ENCODE results near the gene FRMD4B.
"Not testable (repeated sequence)": the region's sequence is repeated elsewhere in the genome, so short reads cannot be mapped to it uniquely, and the experiment has no call there.

Gene FRMD4B

GRCh38 chr3:69239063-69239462 lies 146.8 kb downstream of the FRMD4B start:
- no peak for DNase-seq

DNA sequence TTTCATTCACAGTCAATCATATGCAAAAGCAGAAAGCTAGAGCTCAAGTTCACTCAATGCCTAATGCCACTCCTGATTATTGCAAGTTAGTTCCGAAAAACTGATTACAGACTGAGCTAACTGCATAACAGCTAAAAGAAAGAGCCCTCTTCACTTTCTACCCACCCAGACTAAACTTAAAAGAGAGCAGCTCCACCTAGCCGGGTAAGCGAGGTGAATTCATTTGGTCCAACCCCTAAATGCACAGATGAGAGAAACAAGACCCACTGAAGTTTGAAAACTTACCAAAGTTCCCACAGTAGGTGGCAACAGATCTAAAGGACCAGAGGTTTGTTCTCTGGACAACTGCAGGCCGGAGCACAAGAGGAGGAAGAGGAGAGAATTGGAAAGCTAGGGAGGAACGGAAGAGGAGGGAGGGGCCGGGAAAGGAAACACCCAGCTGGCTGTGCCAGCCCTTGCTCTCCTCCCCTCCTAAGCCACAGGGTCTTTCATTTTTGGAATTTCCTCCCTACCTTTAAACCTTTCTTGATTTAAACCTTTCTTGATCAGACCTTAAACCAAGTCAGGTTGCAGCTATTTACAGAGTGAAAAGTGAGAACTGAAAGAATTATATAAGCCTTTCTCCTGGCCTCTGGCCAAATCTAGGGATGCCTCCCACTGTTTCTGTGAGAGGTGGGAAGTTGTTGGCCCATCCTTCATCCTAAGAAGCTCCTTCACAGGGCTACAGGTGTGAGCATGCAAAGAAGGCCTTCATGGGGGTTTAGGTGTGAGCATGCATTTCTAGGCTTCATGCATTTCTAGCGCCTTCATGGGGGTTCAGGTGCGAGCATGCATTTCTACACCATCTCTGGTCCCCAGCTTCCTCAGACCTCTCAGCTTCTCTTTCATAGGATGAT lies 148.8 kb downstream of the FRMD4B start:
- no peak for DNase-seq

- no peak for DNase-seq
Observed at GRCh38 chr3:69235882-69236281, 150.0 kb downstream of the FRMD4B start.

- DNase-seq, result not testable (repeated sequence)
Observed at GRCh38 chr3:69235227-69235626, 150.7 kb downstream of the FRMD4B start.

- no peak for DNase-seq
Observed at GRCh38 chr3:69232482-69232881, 153.4 kb downstream of the FRMD4B start.

DNA sequence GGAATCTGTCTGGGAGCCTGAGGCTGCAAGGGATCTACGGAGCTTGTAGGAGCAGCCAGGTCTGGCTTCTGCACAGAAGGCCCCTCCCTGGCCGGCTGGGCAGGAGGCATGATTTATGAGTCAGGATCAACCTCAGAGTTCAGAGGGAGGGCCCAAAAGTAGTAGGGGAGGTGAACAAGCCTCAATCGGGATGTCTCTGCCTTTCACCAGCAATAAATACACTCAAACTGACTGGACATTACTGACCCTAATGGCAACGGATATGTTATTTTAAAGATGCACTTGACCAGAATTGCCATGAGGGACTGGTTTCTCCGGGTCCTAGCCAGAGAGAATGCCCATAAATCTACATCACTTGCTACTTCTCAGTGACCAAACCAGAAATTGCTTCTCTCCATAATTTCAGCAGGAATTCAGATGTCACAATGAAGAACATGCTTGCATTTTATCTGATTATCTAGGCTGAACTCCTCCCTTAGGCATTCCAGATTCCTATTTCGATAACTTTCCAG lies 153.9 kb downstream of the FRMD4B start:
- DNase-seq, result no peak

DNA sequence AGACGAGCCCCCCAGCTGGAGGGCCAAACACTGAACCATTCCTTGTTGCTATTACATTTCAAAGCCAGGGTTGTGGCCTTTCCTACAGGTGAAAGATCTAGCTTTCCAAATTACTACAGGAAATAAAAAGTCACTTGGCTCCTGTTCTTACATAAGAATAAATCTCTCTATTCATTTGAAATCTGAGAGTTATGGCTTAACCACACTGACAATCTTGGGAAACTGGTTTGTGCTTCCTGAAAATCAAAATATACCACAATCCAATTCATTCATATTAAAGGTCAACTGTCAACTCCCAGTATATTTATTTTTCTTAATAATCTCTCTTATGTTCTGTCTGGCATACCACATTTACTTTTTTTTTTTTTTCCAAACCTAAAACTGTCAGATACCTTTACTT lies 159.8 kb downstream of the FRMD4B start:
- DNase-seq, result no peak

DNA sequence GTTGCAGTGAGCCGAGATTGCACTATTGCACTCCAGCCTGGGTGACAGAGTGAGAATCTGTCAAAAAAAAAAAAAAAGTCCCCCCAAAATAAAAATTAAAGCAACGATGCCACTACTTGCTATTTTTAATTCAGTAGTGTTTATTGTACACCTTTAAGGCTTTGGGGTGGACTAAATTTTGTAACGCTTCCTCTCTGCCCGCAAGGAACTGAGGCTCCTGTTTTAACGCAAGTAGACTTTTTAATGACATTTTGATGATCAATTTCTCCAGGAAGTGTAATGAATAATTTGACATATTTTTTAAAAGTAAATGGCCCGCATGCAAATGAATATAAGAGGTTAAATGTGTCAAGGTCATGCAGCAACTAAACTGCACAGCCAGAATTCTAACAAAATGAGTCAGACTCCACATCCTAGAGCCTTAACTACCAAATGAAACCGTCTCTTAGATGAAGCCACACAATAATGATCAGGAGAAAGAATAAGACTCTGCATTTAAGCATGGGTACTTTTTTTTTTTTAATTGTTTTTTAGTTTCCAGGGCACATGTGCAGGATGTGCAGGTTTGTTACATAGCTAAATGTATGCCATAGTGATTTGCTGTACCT lies 166.7 kb downstream of the FRMD4B start:
- DNase-seq, result no peak

- DNase-seq, result no peak
Observed at GRCh38 chr3:69218079-69218478, 167.8 kb downstream of the FRMD4B start.

DNA sequence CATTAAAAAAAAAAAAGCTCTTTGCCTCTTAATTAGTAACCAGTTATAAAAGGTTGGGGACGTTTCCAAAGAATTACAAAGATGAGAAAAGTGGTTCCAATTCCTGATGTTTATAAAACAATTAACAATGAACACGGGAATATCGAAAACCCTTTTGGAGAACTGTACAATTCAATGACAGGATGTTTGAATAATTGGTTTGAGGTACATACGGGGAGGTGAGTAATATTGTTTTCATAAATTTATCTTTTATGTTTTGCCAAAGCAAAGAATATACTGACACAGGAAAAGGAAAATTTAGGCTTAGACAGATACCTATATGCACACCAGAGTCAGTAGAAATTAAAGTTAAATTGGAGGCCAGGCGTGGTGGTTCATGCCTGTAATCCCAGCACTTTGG lies 168.9 kb downstream of the FRMD4B start:
- DNase-seq, result no peak

DNA sequence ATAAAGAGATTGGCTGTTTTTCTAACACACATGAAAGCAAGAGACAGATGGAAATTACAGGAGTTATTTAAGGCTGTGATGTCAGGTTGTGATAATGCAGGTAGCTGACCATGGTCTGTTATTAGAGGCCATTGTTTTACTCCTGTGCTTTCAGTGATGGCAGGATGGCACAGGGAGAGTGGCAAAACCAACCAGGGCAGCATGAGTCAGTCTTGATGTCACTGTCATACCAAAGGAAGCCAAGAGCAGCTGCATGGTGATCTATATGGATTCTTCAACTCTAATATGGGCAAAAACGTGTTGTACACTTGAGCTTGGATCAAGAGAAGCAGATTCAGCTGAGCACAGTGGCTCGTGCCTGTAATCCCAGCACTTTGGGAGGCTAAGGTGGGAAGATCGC lies 171.6 kb downstream of the FRMD4B start:
- DNase-seq, result peak; percentile 30

DNA sequence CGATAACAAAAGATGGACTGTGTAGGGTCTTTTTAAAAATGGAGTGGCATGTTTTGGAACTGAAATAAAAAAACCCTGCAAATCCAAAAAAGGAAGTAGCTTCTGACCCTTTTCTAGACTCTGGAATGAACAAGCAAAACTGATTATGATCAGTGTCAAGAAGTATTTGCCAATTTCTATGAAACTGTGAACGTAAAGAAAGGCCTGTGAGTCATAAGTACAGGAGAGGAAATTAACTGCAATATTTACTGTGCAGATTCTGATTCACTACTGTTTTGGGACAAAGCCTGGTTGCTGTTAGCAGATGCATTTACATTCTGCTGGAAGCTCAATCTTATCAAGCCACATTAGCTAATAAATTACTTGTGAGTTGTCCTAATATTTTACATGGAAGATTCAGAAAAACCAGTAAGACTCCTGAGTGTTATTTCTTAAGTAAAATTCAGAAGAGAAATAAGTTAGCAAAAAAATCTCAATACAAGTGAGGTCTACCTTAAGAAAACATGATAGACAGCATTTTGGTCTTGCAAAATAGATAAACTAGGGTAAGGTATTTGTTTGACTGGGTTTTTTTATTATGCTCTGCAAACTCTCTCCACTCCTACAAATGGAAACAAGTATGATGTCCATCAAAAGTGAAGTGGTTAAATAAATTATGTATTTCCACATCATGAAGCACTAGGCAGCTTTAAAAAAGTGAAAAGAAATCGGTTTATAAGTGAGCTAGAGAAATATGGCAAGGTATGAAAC lies 173.3 kb downstream of the FRMD4B start:
- peak; percentile 61 for DNase-seq

- DNase-seq, result no peak
Observed at GRCh38 chr3:69210068-69210730, 175.7 kb downstream of the FRMD4B start.

DNA sequence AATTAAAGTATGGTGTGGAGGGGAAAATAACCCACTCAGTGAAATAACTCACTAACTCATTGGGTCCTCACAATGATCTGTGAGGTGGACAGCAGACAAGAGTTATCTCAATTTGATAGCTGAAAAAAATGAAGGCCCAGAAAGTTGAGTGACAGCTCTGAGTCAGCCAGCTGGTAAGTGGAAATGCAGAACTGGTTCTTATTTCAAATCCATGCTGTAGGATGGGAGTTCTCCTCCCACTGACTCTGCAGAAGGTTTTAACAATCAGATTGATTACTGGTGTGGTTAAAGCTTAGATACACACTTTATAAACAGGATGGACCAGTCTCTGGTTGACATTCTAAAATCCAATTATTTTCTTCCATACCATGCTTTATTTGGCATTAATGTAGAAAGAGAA lies 176.5 kb downstream of the FRMD4B start:
- peak; percentile 1 for DNase-seq

GRCh38 chr3:69207031-69207430 lies 178.9 kb downstream of the FRMD4B start:
- no peak for DNase-seq

- DNase-seq, result no peak
Observed at GRCh38 chr3:69205385-69205784, 180.5 kb downstream of the FRMD4B start.

DNA sequence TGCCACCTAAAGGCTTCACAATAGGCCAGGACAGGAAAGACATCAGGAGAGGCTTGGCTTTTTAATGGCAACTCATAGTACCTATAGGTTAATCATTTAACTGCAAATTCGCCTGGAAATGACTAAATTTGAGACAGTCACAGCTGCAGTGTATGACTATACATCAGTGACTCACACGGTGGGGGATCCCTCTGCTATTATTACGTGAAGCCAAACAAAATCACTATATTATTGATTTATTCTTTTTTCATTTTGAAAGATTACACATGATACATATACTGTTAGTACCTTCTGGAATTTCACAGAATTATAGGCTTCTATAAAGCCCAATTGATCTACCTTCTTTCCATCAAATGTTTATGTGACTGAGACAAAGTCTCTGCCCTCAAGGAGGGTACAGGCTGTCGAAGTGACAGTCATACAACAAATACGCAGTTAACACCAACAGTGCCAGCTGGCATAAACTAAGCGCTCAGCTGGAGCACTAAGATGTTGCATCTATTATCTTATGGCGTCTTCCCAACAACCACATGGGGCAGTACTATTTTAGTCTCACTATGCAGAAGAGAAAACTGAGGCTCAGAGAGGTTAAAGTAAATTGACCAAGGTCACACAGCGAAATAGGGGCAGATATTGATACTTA lies 181.5 kb downstream of the FRMD4B start:
- DNase-seq, result peak; percentile 64

DNA sequence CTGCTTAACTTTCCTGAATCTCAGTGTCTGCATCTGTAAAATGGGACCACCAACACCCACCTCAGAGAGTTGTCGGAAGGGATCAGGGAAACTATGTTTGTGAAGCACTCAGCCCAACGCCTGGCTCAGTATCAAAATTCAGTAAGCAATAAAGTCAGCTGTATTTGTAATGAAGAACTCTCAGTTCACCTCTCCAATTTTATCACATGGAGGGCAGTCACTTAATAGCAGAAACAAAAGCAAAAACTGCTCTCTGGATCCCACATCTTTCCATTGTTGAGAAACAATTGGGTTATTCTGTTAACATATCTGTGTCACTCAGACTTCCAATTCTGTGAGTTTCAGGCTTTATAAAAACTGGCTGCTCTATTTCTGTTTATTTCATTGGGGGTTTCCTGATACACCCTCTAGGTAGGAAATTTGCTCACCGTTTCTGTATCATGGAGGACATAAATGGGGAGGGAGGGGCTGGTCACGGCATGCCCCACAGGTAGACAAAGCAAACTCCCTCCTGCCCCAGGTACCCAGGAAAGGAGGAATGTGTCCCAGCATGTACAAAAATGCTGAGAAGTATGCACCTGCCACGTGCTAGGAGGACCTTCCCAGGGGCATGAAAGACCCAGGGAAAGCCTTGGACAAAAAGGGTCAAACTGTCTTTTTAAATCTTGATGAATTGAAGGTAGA lies 182.1 kb downstream of the FRMD4B start:
- peak; percentile 5 for DNase-seq

DNA sequence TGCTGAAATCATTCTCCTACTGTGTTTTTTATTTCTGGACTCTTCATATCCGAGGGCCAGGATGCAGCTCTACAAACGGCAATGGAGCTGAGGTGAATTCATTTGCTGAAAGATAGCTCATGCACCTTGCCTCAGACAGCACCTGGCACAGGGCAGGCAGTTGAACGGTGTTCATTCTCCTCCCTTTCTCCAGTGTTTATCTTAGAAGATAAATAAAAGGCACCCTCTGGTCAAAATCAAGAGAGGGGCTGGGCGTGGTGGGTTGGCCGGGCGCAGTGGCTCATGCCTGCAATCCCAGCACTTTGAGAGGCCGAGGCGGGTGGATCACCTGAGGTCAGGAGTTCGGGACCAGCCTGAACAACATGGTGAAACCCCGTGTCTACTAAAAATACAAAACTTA lies 184.2 kb downstream of the FRMD4B start:
- peak; percentile 18 for DNase-seq

- peak; percentile 73 for DNase-seq
Observed at GRCh38 chr3:69200384-69201068, 185.4 kb downstream of the FRMD4B start.

DNA sequence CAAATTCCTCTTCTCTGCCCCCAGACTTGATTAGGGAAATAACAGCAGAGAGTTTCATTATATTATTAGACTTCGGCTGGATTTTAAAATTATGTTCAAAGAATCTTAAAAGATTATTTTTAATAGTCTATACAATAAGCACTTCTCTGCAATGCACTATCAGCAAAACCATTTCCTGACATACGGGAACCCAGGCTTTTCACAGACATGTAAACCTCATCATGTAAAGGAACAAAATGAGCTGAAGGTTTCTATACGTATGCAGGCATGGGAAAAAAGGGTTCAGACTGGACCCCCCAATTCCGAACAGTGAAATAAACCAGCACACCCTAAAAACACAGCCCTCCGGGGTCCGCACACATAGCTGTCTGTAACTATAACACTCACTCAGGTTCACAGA lies 185.9 kb downstream of the FRMD4B start:
- peak; percentile 33 for DNase-seq

Data from DMS53 (cell line).